Esophagus squamous epithelium (tissue), 4 donors: ENCODE data around the gene FBN3.

Experiments
- POLR2A ChIP-seq, 4 donors: fragments of 450-650 bp; IDR thresholded peaks; one replicate each; pipeline ENCODE4 v1.6.1; 2017; ENCODE audit warnings: antibody characterized with exemption in 4 of 4, mild to moderate bottlenecking in 4 of 4, moderate library complexity in 3 of 4
- TF ChIP-seq, protein P1 (sequence below), 6 experiments: fragments of 450-650 bp in 4 of 6; fragments of 200-600 bp in 2 of 6; sonication (generic) in 2 of 6; IDR thresholded peaks; one replicate each; pipeline ENCODE4 v1.5.1; 2016 to 2019; ENCODE audit warnings: antibody characterized with exemption in 6 of 6, mild to moderate bottlenecking in 4 of 6, moderate library complexity in 4 of 6

DNA sequence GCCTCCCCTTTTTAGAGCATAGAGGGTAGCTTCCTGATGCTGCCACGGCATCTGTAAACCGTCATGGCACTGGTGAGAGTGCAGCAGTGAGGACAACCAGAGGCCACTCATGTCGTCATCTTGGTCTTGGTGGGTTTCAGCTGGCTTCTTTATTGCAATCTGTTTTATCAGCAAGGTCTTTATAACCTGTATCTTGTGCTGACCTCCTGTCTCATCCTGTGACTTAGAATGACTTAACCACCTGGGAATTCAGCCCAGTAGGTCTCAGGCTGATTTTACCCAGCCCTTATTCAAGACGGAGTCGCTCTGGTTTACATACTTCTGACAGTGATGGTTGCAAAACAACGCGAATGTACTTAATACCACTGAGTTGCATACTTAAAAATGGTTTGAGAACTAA, 14.4 kb upstream of the FBN3 start:
- TF ChIP-seq, protein P1, sequence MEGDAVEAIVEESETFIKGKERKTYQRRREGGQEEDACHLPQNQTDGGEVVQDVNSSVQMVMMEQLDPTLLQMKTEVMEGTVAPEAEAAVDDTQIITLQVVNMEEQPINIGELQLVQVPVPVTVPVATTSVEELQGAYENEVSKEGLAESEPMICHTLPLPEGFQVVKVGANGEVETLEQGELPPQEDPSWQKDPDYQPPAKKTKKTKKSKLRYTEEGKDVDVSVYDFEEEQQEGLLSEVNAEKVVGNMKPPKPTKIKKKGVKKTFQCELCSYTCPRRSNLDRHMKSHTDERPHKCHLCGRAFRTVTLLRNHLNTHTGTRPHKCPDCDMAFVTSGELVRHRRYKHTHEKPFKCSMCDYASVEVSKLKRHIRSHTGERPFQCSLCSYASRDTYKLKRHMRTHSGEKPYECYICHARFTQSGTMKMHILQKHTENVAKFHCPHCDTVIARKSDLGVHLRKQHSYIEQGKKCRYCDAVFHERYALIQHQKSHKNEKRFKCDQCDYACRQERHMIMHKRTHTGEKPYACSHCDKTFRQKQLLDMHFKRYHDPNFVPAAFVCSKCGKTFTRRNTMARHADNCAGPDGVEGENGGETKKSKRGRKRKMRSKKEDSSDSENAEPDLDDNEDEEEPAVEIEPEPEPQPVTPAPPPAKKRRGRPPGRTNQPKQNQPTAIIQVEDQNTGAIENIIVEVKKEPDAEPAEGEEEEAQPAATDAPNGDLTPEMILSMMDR (IDR thresholded peaks at IDR 0.05): no peak
- TF ChIP-seq POLR2A (IDR thresholded peaks at IDR 0.05): no peak
